GM12872 (cell line): Measurements from ENCODE around the gene NEU4.
A peak's percentile ranks its signal among the peaks of the same experiment; 100 is the strongest.

Experiments used
- CTCF ChIP-seq: IDR thresholded peaks from 3 replicates; pipeline ENCODE4 v1.5.1; 2011; ENCODE audit warnings: low read depth, mild to moderate bottlenecking, low read length, moderate library complexity; ENCODE audit not compliant: insufficient read depth

NEU4 gene

GRCh38 chr2:241799522-241800197, 9.3 kb upstream of the NEU4 start:
- TF ChIP-seq CTCF = no peak

- TF ChIP-seq CTCF = no peak
Measured at GRCh38 chr2:241801611-241802420, 7.2 kb upstream of the NEU4 start.

GRCh38 chr2:241802421-241803318, 6.3 kb upstream of the NEU4 start:
- TF ChIP-seq CTCF = no peak

- TF ChIP-seq CTCF = no peak
Measured at GRCh38 chr2:241803387-241804325, 5.3 kb upstream of the NEU4 start.

- peak; percentile 50; the same call in 2 of the 3 replicates for TF ChIP-seq CTCF
Measured at GRCh38 chr2:241804326-241805229, 4.4 kb upstream of the NEU4 start.

- no peak for TF ChIP-seq CTCF
Measured at GRCh38 chr2:241808051-241808720, 807 bp upstream of the NEU4 start.
